ENCODE results near the gene NKTR.
"Not testable (repeated sequence)": the region's sequence is repeated elsewhere in the genome, so short reads cannot be mapped to it uniquely, and the experiment has no call there.

DNA sequence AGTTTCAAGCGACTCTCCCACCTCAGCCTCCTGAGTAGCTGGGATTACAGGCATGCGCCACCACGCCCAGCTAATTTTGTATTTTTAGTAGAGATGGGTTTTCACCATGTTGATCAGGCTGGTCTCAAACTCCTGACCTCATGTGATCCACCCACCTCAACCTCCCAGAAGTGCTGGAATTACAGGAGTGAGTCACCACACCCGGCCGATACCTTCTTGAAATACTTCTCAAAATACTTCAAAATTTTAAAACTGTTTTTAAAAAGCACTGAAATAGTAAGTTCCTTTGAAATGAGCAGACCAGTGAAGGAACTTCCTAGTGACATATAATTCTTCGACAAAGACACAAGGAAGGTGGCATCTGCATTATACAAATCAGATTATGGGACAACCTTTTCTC, 43.7 kb upstream of the NKTR start:
- TF ChIP-seq, protein P1, sequence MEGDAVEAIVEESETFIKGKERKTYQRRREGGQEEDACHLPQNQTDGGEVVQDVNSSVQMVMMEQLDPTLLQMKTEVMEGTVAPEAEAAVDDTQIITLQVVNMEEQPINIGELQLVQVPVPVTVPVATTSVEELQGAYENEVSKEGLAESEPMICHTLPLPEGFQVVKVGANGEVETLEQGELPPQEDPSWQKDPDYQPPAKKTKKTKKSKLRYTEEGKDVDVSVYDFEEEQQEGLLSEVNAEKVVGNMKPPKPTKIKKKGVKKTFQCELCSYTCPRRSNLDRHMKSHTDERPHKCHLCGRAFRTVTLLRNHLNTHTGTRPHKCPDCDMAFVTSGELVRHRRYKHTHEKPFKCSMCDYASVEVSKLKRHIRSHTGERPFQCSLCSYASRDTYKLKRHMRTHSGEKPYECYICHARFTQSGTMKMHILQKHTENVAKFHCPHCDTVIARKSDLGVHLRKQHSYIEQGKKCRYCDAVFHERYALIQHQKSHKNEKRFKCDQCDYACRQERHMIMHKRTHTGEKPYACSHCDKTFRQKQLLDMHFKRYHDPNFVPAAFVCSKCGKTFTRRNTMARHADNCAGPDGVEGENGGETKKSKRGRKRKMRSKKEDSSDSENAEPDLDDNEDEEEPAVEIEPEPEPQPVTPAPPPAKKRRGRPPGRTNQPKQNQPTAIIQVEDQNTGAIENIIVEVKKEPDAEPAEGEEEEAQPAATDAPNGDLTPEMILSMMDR (IDR thresholded peaks at IDR 0.05; ENCODE audit: insufficient read depth, low read length), result not testable (repeated sequence)
- not testable (repeated sequence) for TF ChIP-seq POLR2AphosphoS5 (IDR thresholded peaks at IDR 0.05; ENCODE audit: low read depth); GABPA (IDR thresholded peaks at IDR 0.05; ENCODE audit: low read depth); SPI1 (IDR thresholded peaks at IDR 0.05; ENCODE audit: borderline replicate concordance, low read depth)
- TF ChIP-seq, protein P2, sequence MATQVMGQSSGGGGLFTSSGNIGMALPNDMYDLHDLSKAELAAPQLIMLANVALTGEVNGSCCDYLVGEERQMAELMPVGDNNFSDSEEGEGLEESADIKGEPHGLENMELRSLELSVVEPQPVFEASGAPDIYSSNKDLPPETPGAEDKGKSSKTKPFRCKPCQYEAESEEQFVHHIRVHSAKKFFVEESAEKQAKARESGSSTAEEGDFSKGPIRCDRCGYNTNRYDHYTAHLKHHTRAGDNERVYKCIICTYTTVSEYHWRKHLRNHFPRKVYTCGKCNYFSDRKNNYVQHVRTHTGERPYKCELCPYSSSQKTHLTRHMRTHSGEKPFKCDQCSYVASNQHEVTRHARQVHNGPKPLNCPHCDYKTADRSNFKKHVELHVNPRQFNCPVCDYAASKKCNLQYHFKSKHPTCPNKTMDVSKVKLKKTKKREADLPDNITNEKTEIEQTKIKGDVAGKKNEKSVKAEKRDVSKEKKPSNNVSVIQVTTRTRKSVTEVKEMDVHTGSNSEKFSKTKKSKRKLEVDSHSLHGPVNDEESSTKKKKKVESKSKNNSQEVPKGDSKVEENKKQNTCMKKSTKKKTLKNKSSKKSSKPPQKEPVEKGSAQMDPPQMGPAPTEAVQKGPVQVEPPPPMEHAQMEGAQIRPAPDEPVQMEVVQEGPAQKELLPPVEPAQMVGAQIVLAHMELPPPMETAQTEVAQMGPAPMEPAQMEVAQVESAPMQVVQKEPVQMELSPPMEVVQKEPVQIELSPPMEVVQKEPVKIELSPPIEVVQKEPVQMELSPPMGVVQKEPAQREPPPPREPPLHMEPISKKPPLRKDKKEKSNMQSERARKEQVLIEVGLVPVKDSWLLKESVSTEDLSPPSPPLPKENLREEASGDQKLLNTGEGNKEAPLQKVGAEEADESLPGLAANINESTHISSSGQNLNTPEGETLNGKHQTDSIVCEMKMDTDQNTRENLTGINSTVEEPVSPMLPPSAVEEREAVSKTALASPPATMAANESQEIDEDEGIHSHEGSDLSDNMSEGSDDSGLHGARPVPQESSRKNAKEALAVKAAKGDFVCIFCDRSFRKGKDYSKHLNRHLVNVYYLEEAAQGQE (IDR thresholded peaks at IDR 0.05; ENCODE audit: insufficient replicate concordance, low read depth), result not testable (repeated sequence)
